GM19035 (cell line): Measurements from ENCODE around the gene TF.
"Not testable (repeated sequence)": the region's sequence is repeated elsewhere in the genome, so short reads cannot be mapped to it uniquely, and the experiment has no call there.

Experiments used
- ATAC-seq: cut with Tn5 transposase; IDR thresholded peaks from one replicate; pipeline ENCODE4 v1.9.1; 2021; ENCODE audit not compliant: unreplicated experiment

The TF gene

DNA sequence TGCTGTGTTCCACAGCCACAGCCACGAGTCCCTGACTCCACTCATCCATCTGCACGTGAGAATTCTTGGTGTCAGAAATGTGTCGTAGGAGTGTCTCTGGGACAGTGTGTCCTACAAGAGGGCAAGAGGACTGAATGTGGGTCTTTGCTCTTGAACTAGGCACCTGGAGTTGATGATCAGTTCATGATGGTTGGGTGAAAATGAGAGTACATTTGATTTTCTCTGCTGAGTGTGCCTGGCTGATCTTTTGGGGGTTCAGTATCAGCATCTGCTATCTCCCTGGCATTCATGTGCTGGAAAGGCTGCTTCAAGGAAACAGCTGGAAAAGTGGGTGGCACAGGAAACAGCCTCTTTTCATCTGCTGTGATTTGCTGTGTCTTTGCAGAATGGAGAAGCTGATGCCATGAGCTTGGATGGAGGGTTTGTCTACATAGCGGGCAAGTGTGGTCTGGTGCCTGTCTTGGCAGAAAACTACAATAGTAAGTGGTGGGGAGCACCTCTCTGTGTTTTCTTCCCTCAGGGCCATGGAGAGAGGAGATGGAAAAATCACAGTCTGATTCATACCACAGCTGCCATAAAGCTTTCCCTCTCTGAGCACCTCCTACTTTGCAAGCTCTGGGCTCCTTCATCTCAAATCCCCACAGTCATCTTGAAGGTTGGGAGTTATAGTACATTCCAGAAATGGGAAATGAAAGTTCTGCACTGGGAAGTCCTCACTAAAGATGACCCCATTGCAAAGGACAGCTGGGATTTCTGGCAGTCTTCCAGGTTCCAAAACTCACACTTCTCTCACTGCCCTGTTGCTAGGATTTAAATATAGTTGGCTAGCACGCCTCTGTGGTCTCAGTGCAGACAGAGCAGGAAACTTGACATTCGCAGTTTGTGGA is 17.8 kb downstream of the TF start:
- no peak for ATAC-seq

DNA sequence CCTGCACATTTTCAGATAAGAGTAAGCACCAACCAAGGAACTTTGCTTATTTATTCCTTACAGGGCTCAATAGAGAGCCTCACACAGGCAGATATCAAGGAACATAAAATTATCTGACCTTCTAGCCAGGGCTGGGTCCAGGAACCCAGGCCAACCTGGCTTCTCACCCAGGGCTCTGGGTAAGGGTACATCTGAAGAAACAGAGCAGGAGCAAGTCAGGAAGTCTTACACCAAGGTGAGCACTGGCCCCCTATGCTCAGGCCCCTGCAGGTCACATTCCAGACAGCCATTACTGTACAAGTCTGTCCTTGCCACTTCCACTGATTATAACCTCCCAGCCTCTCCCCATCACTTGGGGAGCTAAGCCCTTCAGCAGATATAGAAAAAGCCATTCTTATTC is 19.1 kb downstream of the TF start:
- ATAC-seq: no peak

GRCh38 chr3:133767607-133768006 is 21.4 kb downstream of the TF start:
- ATAC-seq: no peak

DNA sequence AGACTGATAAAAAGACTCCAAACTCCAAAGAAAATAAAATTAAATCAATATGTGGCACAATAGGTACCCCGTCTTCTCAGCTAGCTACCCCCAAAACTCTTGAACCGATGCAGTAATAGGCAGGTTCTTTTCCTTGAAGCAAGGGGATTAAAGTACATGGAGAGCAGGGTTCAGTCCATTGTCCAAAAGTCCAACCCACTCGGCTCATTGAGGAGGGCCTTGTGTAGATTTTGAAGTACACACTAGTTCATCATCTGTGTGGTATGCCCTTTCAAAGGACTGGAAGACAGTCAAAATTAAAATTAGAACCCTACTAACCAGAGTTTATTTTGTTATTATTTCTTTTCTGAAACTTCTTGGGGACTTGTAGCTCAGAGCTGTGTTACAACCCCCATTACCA is 23.3 kb downstream of the TF start:
- ATAC-seq: no peak

- no peak for ATAC-seq
These were observed 27.5 kb downstream of the TF start for GRCh38 chr3:133773732-133774131.

DNA sequence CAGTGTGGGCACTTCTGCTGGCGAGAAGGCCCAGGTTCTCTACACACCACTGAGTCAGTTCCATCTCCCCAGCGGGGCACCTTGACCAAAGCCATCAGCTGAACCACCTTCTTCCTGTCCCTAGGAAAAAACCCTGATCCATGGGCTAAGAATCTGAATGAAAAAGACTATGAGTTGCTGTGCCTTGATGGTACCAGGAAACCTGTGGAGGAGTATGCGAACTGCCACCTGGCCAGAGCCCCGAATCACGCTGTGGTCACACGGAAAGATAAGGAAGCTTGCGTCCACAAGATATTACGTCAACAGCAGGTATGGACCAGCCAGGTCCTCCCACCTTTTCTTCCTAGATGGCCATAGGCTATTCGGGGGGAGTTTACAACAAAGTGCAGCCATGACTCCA is 29.1 kb downstream of the TF start:
- ATAC-seq: no peak

- ATAC-seq: no peak
These were observed 29.6 kb downstream of the TF start for GRCh38 chr3:133775835-133776234.

- no peak for ATAC-seq
These were observed 30.7 kb downstream of the TF start for GRCh38 chr3:133776794-133777438.

DNA sequence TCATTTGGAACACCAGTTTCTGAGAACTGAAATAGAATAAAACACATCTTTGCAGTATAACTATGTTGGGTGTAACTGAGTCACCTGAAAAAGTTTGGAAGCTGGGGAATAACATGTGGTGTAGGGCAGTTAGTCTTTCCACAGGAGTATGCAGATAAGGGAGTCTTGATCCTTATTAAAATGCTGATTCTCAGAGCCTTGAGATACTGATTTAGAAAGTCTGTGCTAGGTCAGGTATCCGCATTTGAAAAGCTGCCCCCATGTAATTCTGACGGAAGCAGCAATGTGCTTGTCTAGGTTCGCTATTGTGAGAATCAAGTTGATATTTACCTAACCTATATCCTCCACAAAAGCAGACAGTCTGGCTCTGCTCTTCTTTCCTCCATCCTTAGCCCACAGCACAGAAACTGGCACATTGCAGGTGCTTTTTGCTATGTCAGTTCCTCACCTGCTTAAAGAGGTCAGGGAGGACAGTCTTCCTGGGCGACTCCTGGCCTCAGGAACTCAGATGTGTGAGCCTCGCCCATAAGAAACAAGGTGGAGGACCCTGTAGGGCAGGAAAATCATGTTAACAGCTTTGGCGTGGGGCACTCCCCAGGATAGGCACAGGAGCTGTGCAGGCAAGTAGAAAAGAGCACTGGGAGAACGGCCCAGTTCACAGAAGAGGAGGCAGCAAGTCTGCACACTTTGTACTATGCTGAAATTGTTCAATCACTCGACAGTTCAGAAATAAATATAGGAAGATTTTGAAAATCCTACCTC is 31.8 kb downstream of the TF start:
- ATAC-seq: no peak

GRCh38 chr3:133779626-133780203 is 33.5 kb downstream of the TF start:
- ATAC-seq: no peak

DNA sequence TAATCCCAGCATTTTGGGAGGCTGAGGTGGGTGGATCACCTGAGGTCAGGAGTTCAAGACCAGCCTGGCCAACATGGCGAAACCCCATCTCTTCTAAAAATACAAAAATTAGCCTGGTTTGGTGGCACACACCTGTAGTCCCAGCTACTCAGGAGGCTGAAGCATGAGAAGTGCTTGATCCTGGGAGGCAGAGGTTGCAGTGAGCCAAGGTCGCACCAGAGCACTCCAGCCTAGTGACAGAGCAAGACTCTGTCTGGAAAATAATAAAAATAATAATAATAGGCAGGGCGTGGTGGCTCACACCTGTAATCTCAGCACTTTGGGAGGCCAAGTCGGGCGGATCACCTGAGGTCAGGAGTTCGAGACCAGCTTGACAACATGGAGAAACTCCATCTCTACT is 34.6 kb downstream of the TF start:
- ATAC-seq: not testable (repeated sequence)

GRCh38 chr3:133781570-133781969 is 35.4 kb downstream of the TF start:
- no peak for ATAC-seq

GRCh38 chr3:133782454-133782853 is 36.3 kb downstream of the TF start:
- ATAC-seq: no peak

GRCh38 chr3:133783762-133784161 is 37.6 kb downstream of the TF start:
- ATAC-seq: no peak

GRCh38 chr3:133788024-133788423 is 41.8 kb downstream of the TF start:
- ATAC-seq: no peak

- no peak for ATAC-seq
These were observed 46.1 kb downstream of the TF start for GRCh38 chr3:133792171-133792763.

DNA sequence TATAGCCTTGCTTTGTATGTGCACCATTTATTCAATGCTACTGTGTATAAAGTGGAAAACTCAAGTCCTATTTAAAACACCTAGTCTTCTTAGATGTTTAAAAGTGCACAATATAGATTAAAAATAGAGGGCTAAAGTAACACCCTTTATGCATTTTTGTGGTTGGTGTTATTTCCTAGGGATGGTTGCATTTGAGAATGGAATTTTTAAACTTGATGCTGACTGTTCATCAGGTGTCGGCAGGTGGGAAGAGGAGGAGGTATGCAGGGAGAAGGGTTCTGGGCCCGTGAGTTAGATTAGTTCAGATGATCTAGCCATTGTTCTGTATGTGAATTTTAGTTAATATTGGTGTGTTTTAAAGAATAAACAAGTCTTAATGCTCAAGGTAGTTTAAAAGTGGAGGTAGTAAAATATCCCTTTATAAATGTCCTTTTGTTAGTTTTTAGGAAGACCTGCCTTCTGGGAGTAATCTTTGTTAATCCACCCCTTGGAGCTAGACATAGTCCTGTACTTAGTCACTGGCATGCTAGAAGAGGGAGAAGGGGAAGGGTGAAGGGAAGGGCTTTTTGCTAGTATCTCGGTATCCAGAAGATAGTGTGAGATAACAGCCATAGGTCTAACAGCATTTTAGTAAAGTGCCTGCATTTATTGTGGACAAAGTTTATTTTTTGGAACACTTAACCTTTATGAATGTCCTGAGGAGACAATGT is 51.4 kb downstream of the TF start:
- ATAC-seq: no peak

GRCh38 chr3:133799794-133800585 is 53.8 kb downstream of the TF start:
- ATAC-seq: no peak

DNA sequence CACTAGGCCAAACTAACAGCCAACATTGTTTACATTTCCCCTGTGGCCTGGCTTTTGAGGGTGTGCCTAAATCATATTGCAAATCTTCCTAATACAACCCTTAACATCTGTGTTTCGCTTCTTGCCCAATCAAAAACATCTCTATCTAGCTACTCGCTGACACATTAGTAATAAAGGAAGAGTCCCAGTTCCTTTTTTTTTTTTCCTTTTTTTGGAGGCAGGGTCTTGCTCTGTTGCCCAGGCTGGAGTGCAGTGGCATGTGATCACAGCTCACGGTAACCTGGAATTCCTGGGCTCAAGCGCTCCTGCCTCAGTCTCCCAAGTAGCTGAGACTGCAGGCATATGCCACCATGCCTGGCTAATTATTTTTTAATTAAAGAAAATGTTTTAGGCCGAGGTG is 57.3 kb downstream of the TF start:
- ATAC-seq: no peak

DNA sequence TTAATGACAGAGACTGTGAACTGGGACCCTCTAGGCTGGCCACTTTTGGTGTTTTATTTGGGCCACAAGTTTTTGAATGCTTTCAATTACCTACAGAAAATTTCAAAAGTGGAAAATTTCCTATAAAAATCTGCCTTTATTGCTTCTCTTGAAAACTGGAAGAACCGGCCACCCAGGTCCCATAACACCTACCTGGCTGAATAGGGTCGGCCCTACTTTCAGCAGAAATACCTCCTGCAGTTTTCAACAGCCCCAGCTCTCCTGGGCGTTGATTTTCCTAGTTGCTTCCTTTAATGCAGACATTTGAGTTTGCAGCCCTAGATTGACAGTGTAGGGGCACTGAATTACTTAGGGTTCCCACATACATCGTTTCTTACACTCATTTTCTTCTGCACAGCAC is 58.7 kb downstream of the TF start:
- ATAC-seq: no peak
